MM.1S (cell line): ENCODE results near the gene SUPT6H.

Experiments
- DNase-seq: peaks from one replicate; pipeline ENCODE4 v3.0.0-alpha.2; 2015
- H2AFZ ChIP-seq: fragments of 300-600 bp; sonication (generic); 2 replicates; pipeline ENCODE4 v1.6.0; 2016; ENCODE audit warnings: antibody characterized with exemption, low read length
- H3F3A ChIP-seq: fragments of 300-600 bp; sonication (generic); 2 replicates; pipeline ENCODE4 v1.6.1; 2016; ENCODE audit warnings: mild to moderate bottlenecking, antibody characterized with exemption, low read length, moderate library complexity, mixed read lengths; ENCODE audit not compliant: insufficient read depth
- H3K27ac ChIP-seq: fragments of 300-600 bp; sonication (generic); 2 replicates; pipeline ENCODE4 v1.5.1; 2016; ENCODE audit warnings: mild to moderate bottlenecking, low read length
- H3K27me3 ChIP-seq: fragments of 300-600 bp; sonication (generic); replicated peaks from 2 replicates; pipeline ENCODE4 v1.6.0; 2016; ENCODE audit warnings: low read length; ENCODE audit not compliant: insufficient read depth
- H3K36me3 ChIP-seq: fragments of 300-600 bp; sonication (generic); replicated peaks from 2 replicates; pipeline ENCODE4 v1.6.1; 2016; ENCODE audit warnings: mild to moderate bottlenecking, low read length, mixed read lengths; ENCODE audit not compliant: insufficient read depth
- H3K4me1 ChIP-seq: fragments of 300-600 bp; sonication (generic); 2 replicates; pipeline ENCODE4 v1.6.1; 2016; ENCODE audit warnings: low read length, mixed read lengths
- H3K4me2 ChIP-seq: fragments of 300-600 bp; sonication (generic); 2 replicates; pipeline ENCODE4 v1.6.0; 2016; ENCODE audit warnings: low read depth, low read length
- H3K4me3 ChIP-seq: fragments of 300-600 bp; sonication (generic); 2 replicates; pipeline ENCODE4 v1.5.1; 2016; ENCODE audit warnings: low read length, mixed read lengths
- H3K79me2 ChIP-seq: fragments of 300-600 bp; sonication (generic); 2 replicates; pipeline ENCODE4 v1.6.1; 2016; ENCODE audit warnings: mixed run types, low read length, mixed read lengths
- H3K9ac ChIP-seq: fragments of 300-600 bp; sonication (generic); 2 replicates; pipeline ENCODE4 v1.6.1; 2016; ENCODE audit warnings: low read length, mixed read lengths
- H3K9me2 ChIP-seq: fragments of 300-600 bp; sonication (generic); replicated peaks from 2 replicates; pipeline ENCODE4 v1.6.1; 2016; ENCODE audit warnings: mild to moderate bottlenecking, low read length, mixed read lengths; ENCODE audit not compliant: insufficient read depth
- H3K9me3 ChIP-seq: fragments of 300-600 bp; sonication (generic); replicated peaks from 2 replicates; pipeline ENCODE4 v1.6.1; 2016; ENCODE audit warnings: mild to moderate bottlenecking, low read length, mixed read lengths; ENCODE audit not compliant: insufficient read depth
- H4K20me1 ChIP-seq: fragments of 300-600 bp; sonication (generic); 2 replicates; pipeline ENCODE4 v1.6.1; 2016; ENCODE audit warnings: mild to moderate bottlenecking, low read length, moderate library complexity, mixed read lengths; ENCODE audit not compliant: insufficient read depth
- CTCF ChIP-seq: fragments of 300-600 bp; sonication (generic); IDR thresholded peaks from 2 replicates; pipeline ENCODE4 v1.5.1; 2016; ENCODE audit warnings: antibody characterized with exemption, low read length, mixed read lengths
- EZH2 ChIP-seq: fragments of 300-600 bp; sonication (generic); optimal IDR thresholded peaks from 2 replicates; pipeline ENCODE3; 2017; ENCODE audit warnings: low read depth, mild to moderate bottlenecking, antibody characterized with exemption, low read length, mixed read lengths
- EZH2phosphoT487 ChIP-seq: fragments of 300-600 bp; sonication (generic); IDR thresholded peaks from 2 replicates; pipeline ENCODE4 v1.6.1; 2018; ENCODE audit warnings: antibody characterized with exemption, low read length

The SUPT6H gene

GRCh38 chr17:28744104-28744971 lies 82.3 kb downstream of the SUPT6H start:
- Histone ChIP-seq H3K4me1 (peaks cover 18% of the 10 kb centered on the region), H3K79me2 (peaks cover 38% of the 10 kb centered on the region), H3K9me2 (no peaks in the 10 kb centered on the region), H3K4me3 (peak overlapping the region; percentile 74), H3K4me2 (peak overlapping the region; percentile 90; the same call in 1 of the 2 replicates), H2AFZ (peak overlapping the region; percentile 30; the same call in 1 of the 2 replicates), H3K36me3 (no peaks in the 10 kb centered on the region), H3K27me3 (no peaks in the 10 kb centered on the region), H4K20me1 (no peaks in the 10 kb centered on the region), H3K9ac (peak overlapping the region; percentile 71), H3K27ac (peak overlapping the region; percentile 34; the same call in 1 of the 2 replicates), H3K9me3 (no peaks in the 10 kb centered on the region), H3F3A (peaks cover 13% of the 10 kb centered on the region)
- DNase-seq: peak; percentile 57
- TF ChIP-seq CTCF (no peak), EZH2phosphoT487 (no peak), EZH2 (no peak)

DNA sequence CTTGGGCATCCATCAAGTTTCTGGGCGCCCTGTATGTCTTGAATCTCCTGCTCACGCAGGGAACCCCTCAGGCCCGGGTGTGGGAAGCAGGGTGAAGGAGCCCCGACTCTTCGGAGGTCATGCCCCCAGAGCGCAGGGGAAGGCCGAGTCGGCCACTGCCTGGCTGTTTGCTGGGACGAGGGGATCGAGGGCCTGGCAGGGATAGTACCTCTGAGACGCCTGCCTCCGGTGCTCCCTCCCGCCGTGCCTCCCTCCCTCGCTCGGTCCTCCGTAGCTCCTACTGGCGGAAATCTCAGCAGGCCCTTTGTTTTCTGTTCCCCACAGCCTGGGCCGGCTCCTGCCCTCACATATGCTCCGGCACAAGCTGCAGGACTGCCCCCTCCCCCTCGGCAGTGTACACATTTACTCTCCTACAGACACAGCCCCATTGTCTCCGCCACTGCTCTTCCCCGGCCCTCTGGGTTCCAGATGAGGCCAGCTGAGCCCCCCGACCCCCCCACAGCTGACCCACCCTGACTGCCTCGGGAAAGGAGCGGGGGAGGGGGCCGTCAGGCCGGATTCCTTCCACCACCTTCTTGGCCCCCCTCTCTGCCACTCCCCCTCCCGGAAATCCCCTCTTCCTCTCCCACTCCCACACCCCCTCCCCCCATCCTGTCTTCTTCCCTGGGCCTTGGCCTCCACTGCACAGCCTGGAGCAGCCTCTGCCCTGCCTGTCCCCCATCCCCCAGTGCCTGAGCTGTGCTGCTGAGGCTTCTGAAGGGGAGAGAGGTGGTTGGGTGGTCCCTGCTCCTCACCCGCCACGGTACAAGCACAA lies 83.2 kb downstream of the SUPT6H start:
- Histone ChIP-seq H3F3A (peaks cover 13% of the 10 kb centered on the region), H2AFZ (peak overlapping the region; percentile 14; the same call in 1 of the 2 replicates), H3K4me3 (peak overlapping the region; percentile 74), H3K9me2 (no peaks in the 10 kb centered on the region), H3K79me2 (peaks cover 38% of the 10 kb centered on the region), H3K9ac (peak overlapping the region; percentile 71), H3K36me3 (no peaks in the 10 kb centered on the region), H3K4me1 (peaks cover 18% of the 10 kb centered on the region), H3K27ac (peak overlapping the region; percentile 34; the same call in 1 of the 2 replicates), H3K9me3 (no peaks in the 10 kb centered on the region), H4K20me1 (no peaks in the 10 kb centered on the region), H3K4me2 (peak overlapping the region; percentile 90), H3K27me3 (no peaks in the 10 kb centered on the region)
- TF ChIP-seq CTCF: no peak
- TF ChIP-seq EZH2: no peak
- TF ChIP-seq EZH2phosphoT487: no peak
- DNase-seq: peak; percentile 59

GRCh38 chr17:28745786-28746411 lies 83.9 kb downstream of the SUPT6H start:
- Histone ChIP-seq H3K9ac (peak overlapping the region; percentile 71; the same call in 1 of the 2 replicates), H3K79me2 (peaks cover 38% of the 10 kb centered on the region), H3K4me3 (peak overlapping the region; percentile 74), H3F3A (peaks cover 15% of the 10 kb centered on the region), H3K9me2 (no peaks in the 10 kb centered on the region), H2AFZ (no peak overlapping the region), H3K4me2 (peak overlapping the region; percentile 90), H3K36me3 (no peaks in the 10 kb centered on the region), H3K27ac (no peak overlapping the region), H3K27me3 (no peaks in the 10 kb centered on the region), H3K9me3 (no peaks in the 10 kb centered on the region), H4K20me1 (no peaks in the 10 kb centered on the region), H3K4me1 (peaks cover 17% of the 10 kb centered on the region)
- DNase-seq: no peak
- TF ChIP-seq CTCF (no peak), EZH2phosphoT487 (no peak), EZH2 (no peak)
